ENCODE data around the gene C2CD4D.
A peak's percentile ranks its signal among the peaks of the same experiment; 100 is the strongest.

Gene C2CD4D

GRCh38 chr1:151827853-151828252, 11.8 kb downstream of the C2CD4D start (continued):
- TF ChIP-seq ZNF398 (tag by site-specific recombination; IDR thresholded peaks at IDR 0.05): no peak
- no peak for TF ChIP-seq ZBTB48 (tag by site-specific recombination; IDR thresholded peaks at IDR 0.05)

- Histone ChIP-seq H3K27ac (ENCODE audit: extremely low read depth, low read depth, low read length) (no peak overlapping the region), H3K4me1 (ENCODE audit: control insufficient read depth, insufficient read depth, low read length) (peaks cover 2% of the 10 kb centered on the region), H3K4me3 (ENCODE audit: low read depth, low read length) (no peak overlapping the region), H3K36me3 (ENCODE audit: control insufficient read depth in 2 of 2, insufficient read depth in 1 of 2, low read length in 2 of 2) (no peaks in the 10 kb centered on the region), H3K9me3 (ENCODE audit: control insufficient read depth, insufficient read depth, low read depth, low read length) (no peaks in the 10 kb centered on the region)
- ChIA-PET CTCF (interaction anchor here (1.3 kb wide), 1 partner anchor 10 kb away, joined by 3 read pairs; no protein-coding TSS in a partner anchor), POLR2A (no interaction called here)
- no peak for TF ChIP-seq ZSCAN23 (tag by site-specific recombination; IDR thresholded peaks at IDR 0.05)
- TF ChIP-seq ZNF791 (tag by site-specific recombination; IDR thresholded peaks at IDR 0.05): no peak
- TF ChIP-seq ZNF670 (tag by site-specific recombination; IDR thresholded peaks at IDR 0.05; ENCODE audit: low read depth): no peak
- no peak for TF ChIP-seq EGR2 (tag by site-specific recombination; IDR thresholded peaks at IDR 0.05; ENCODE audit: low read depth)
- TF ChIP-seq ZBTB48 (tag by site-specific recombination; IDR thresholded peaks at IDR 0.05): peak; percentile 87
- TF ChIP-seq ZIC2 (tag by site-specific recombination; IDR thresholded peaks at IDR 0.05): peak; percentile 43
- TF ChIP-seq ZNF707 (tag by site-specific recombination; IDR thresholded peaks at IDR 0.05): 0 out of 2 replicates have a peak, but pooled peaks have one; percentile 23
Observed at GRCh38 chr1:151825751-151826660, 13.6 kb downstream of the C2CD4D start.

GRCh38 chr1:151825204-151825603, 14.4 kb downstream of the C2CD4D start:
- ChIA-PET POLR2A (no interaction called here), CTCF (interaction anchor here (1.3 kb wide), 1 partner anchor 11 kb away, joined by 3 read pairs; no protein-coding TSS in a partner anchor)
- Histone ChIP-seq H3K4me3 (ENCODE audit: low read depth, low read length) (no peak overlapping the region), H3K27ac (ENCODE audit: extremely low read depth, low read depth, low read length) (no peak overlapping the region), H3K9me3 (ENCODE audit: control insufficient read depth, insufficient read depth, low read depth, low read length) (no peaks in the 10 kb centered on the region), H3K4me1 (ENCODE audit: control insufficient read depth, insufficient read depth, low read length) (no peaks in the 10 kb centered on the region; the same call in 1 of the 2 replicates), H3K36me3 (ENCODE audit: control insufficient read depth in 2 of 2, insufficient read depth in 1 of 2, low read length in 2 of 2) (no peaks in the 10 kb centered on the region)
- TF ChIP-seq ZNF639 (tag by site-specific recombination; IDR thresholded peaks at IDR 0.05) (no peak), ZSCAN16 (tag by site-specific recombination; IDR thresholded peaks at IDR 0.05) (no peak), KLF7 (tag by site-specific recombination; IDR thresholded peaks at IDR 0.05; ENCODE audit: borderline replicate concordance) (no peak), ZFP3 (tag by site-specific recombination; IDR thresholded peaks at IDR 0.05; ENCODE audit: low read depth) (no peak), ZNF610 (tag by site-specific recombination; IDR thresholded peaks at IDR 0.05; ENCODE audit: borderline replicate concordance) (no peak), ZSCAN4 (tag by site-specific recombination; IDR thresholded peaks at IDR 0.05) (peak; percentile 86), ZNF529 (tag by site-specific recombination; IDR thresholded peaks at IDR 0.05; ENCODE audit: insufficient replicate concordance) (no peak)

All from HEK293 (cell line).